Sigmoid colon (tissue), 4 donors: Measurements from ENCODE around the gene NUDT1.

Experiments
- CTCF ChIP-seq, 4 experiments: fragments of 450-650 bp in 3 of 4; fragments of 200-600 bp in 1 of 4; IDR thresholded peaks; one replicate each; pipeline ENCODE4 v1.5.1; 2016 to 2019; ENCODE audit warnings: antibody characterized with exemption in 4 of 4, mild to moderate bottlenecking in 3 of 4, moderate library complexity in 2 of 4
- EP300 ChIP-seq, 4 donors: sonication (generic); formaldehyde crosslinking; IDR thresholded peaks; one replicate each; pipeline ENCODE4 v1.6.1; 2017; ENCODE audit warnings: antibody characterized with exemption in 4 of 4
- POLR2A ChIP-seq, 2 donors: fragments of 450-650 bp; IDR thresholded peaks; one replicate each; pipeline ENCODE4 v1.6.1; 2016; ENCODE audit warnings: antibody characterized with exemption in 2 of 2, mild to moderate bottlenecking in 2 of 2, moderate library complexity in 2 of 2
- POLR2AphosphoS5 ChIP-seq, 4 donors: sonication (generic); formaldehyde crosslinking; IDR thresholded peaks; one replicate each; pipeline ENCODE4 v1.6.1; 2017; ENCODE audit warnings: antibody characterized with exemption in 4 of 4

- TF ChIP-seq POLR2A (IDR thresholded peaks at IDR 0.05) (no peak), CTCF (IDR thresholded peaks at IDR 0.05) (no peak), POLR2AphosphoS5 (IDR thresholded peaks at IDR 0.05) (no peak), EP300 (IDR thresholded peaks at IDR 0.05) (no peak)
Observed at GRCh38 chr7:2269991-2270460, 28.0 kb downstream of the NUDT1 start.
